GM23338 (cell line): ENCODE data around the gene SFMBT2. TPM values are rescaled to one million over a fixed set of nuclear protein-coding genes. Genes with fewer than 3 reads are reported as not detected.

Source experiments
- ATAC-seq: fragments of 200-7000 bp; cut with Tn5 transposase; 3 replicates; pipeline ENCODE4 v1.9.1; 2020
- DNase-seq: peaks from one replicate; pipeline ENCODE4 v3.0.0-alpha.2; 2015; ENCODE audit warnings: low spot score
- H2AFZ ChIP-seq: fragments of 200-600 bp; sonication (generic); 2 replicates; pipeline ENCODE4 v1.8.0; 2016; ENCODE audit warnings: antibody characterized with exemption, mild to moderate bottlenecking, moderate library complexity
- H3F3A ChIP-seq: fragments of 200-600 bp; sonication (generic); replicated peaks from 2 replicates; pipeline ENCODE4 v1.8.0; 2017; ENCODE audit warnings: antibody characterized with exemption, mixed run types, low read depth
- H3K27ac ChIP-seq: fragments of 200-600 bp; sonication (generic); 2 replicates; pipeline ENCODE4 v1.6.1; 2016; ENCODE audit warnings: low read depth
- H3K27me3 ChIP-seq: fragments of 200-600 bp; sonication (generic); 2 replicates; pipeline ENCODE4 v1.8.0; 2016; ENCODE audit warnings: mild to moderate bottlenecking, mixed run types, moderate library complexity; ENCODE audit not compliant: insufficient read depth
- H3K36me3 ChIP-seq: fragments of 200-600 bp; sonication (generic); 2 replicates; pipeline ENCODE4 v1.8.0; 2016; ENCODE audit warnings: mild to moderate bottlenecking; ENCODE audit not compliant: insufficient read depth
- H3K4me1 ChIP-seq: fragments of 200-600 bp; sonication (generic); 2 replicates; pipeline ENCODE4 v1.8.0; 2016; ENCODE audit warnings: mild to moderate bottlenecking, moderate library complexity; ENCODE audit not compliant: insufficient read depth
- H3K4me2 ChIP-seq: fragments of 200-600 bp; sonication (generic); 2 replicates; pipeline ENCODE4 v1.7.1; 2017; ENCODE audit warnings: mixed run types
- H3K4me3 ChIP-seq: fragments of 200-600 bp; sonication (generic); 2 replicates; pipeline ENCODE4 v1.6.1; 2016; ENCODE audit warnings: mixed run types
- H3K79me2 ChIP-seq: fragments of 200-600 bp; sonication (generic); replicated peaks from 2 replicates; pipeline ENCODE4 v1.8.0; 2017; ENCODE audit warnings: mild to moderate bottlenecking; ENCODE audit not compliant: insufficient read depth
- H3K9me2 ChIP-seq: fragments of 200-600 bp; sonication (generic); 2 replicates; pipeline ENCODE4 v1.8.0; 2017; ENCODE audit not compliant: insufficient read depth
- H4K20me1 ChIP-seq: fragments of 200-600 bp; sonication (generic); replicated peaks from 2 replicates; pipeline ENCODE4 v1.8.0; 2017; ENCODE audit warnings: mild to moderate bottlenecking; ENCODE audit not compliant: insufficient read depth
- H3K27ac Mint-ChIP-seq: 2 replicates; pipeline ENCODE4 v1.8.0; 2020; ENCODE audit warnings: inconsistent platforms, mild to moderate bottlenecking, moderate library complexity, mixed read lengths
- H3K27me3 Mint-ChIP-seq: 3 replicates; pipeline ENCODE4 v1.8.0; 2022; ENCODE audit warnings: low read depth, mild to moderate bottlenecking, moderate library complexity, mixed read lengths, inconsistent platforms; ENCODE audit not compliant: insufficient read depth, poor library complexity
- H3K36me3 Mint-ChIP-seq: 3 replicates; pipeline ENCODE4 v1.8.0; 2021; ENCODE audit warnings: low read depth, mild to moderate bottlenecking, inconsistent platforms, moderate library complexity, mixed read lengths
- H3K4me1 Mint-ChIP-seq: 3 replicates; pipeline ENCODE4 v1.8.0; 2020; ENCODE audit warnings: mild to moderate bottlenecking, inconsistent platforms, mixed read lengths
- H3K4me3 Mint-ChIP-seq: 3 replicates; pipeline ENCODE4 v1.8.0; 2021; ENCODE audit warnings: moderate library complexity, mild to moderate bottlenecking, inconsistent platforms, mixed read lengths
- H3K9me3 Mint-ChIP-seq: 3 replicates; pipeline ENCODE4 v1.8.0; 2020; ENCODE audit warnings: moderate library complexity, mild to moderate bottlenecking, inconsistent platforms, mixed read lengths
- CREB1 ChIP-seq: fragments of 250-450 bp; sonication (Bioruptor Pico); IDR thresholded peaks from 2 replicates; pipeline ENCODE4 v1.5.0; 2020; ENCODE audit warnings: low read depth, mild to moderate bottlenecking, moderate library complexity
- CTCF ChIP-seq, 2 experiments: fragments of 200-600 bp in 1 of 2; sonication (generic) in 1 of 2; conservative IDR thresholded peaks; 2 replicates each; pipeline versions ENCODE4 v1.5.1 to v1.6.1; 2016 to 2017; ENCODE audit warnings: antibody characterized with exemption in 2 of 2, low read depth in 2 of 2, mild to moderate bottlenecking in 2 of 2, moderate library complexity in 1 of 2
- ETS1 ChIP-seq: IDR thresholded peaks from 2 replicates; pipeline ENCODE4 v1.6.1; 2016; ENCODE audit warnings: antibody characterized with exemption
- EZH2phosphoT487 ChIP-seq: fragments of 200-600 bp; sonication (generic); IDR thresholded peaks from one replicate; pipeline ENCODE4 v1.8.1; 2018; ENCODE audit warnings: antibody characterized with exemption; ENCODE audit not compliant: unreplicated experiment
- JUNB ChIP-seq: IDR thresholded peaks from one replicate; pipeline ENCODE4 v1.6.1; 2016; ENCODE audit warnings: antibody characterized with exemption; ENCODE audit not compliant: unreplicated experiment
- POLR2AphosphoS5 ChIP-seq: IDR thresholded peaks from 2 replicates; pipeline ENCODE4 v1.6.1; 2016; ENCODE audit warnings: antibody characterized with exemption, low read depth
- REST ChIP-seq: IDR thresholded peaks from one replicate; pipeline ENCODE4 v1.6.1; 2018; ENCODE audit warnings: antibody characterized with exemption; ENCODE audit not compliant: unreplicated experiment
- STAT1 ChIP-seq: IDR thresholded peaks from one replicate; pipeline ENCODE4 v1.6.1; 2016; ENCODE audit warnings: antibody characterized with exemption; ENCODE audit not compliant: unreplicated experiment
- polyA plus RNA-seq: library from polyadenylated mRNA; unstranded; fragments of >200 nt; fragmentation: Nextera tagmentation; extraction: Ambion mirVana; gene quantifications from 2 replicates; pipeline ENCODE4 v1.2.1, GENCODE V29; 2016
- total RNA-seq: library from RNA; depleted of rRNA; stranded (reverse); fragments of >200 nt; shearing (Covaris generic); gene quantifications from 2 replicates; pipeline ENCODE4 v1.2.3, GENCODE V29; 2014

SFMBT2 gene
- total and polyA plus RNA-seq, 2 experiments from 2014 or later: 2.7 to 6.7 TPM

GRCh38 chr10:7243139-7243538 is 167.7 kb downstream of the SFMBT2 start:
- Mint-ChIP-seq H3K27ac (no peak overlapping the region), H3K9me3 (no peaks in the 10 kb centered on the region; the same call in 2 of the 3 replicates), H3K36me3 (peaks cover 6% of the 10 kb centered on the region; the same call in 1 of the 3 replicates), H3K27me3 (no peaks in the 10 kb centered on the region), H3K4me1 (no peaks in the 10 kb centered on the region), H3K4me3 (no peak overlapping the region)
- Histone ChIP-seq H3K4me3 (no peak overlapping the region), H2AFZ (no peak overlapping the region), H3K27ac (no peak overlapping the region), H3K4me2 (no peak overlapping the region), H4K20me1 (no peaks in the 10 kb centered on the region), H3K79me2 (no peaks in the 10 kb centered on the region), H3K27me3 (no peaks in the 10 kb centered on the region), H3F3A (no peaks in the 10 kb centered on the region), H3K9me2 (peaks cover 7% of the 10 kb centered on the region; the same call in 1 of the 2 replicates), H3K4me1 (no peaks in the 10 kb centered on the region), H3K36me3 (0 out of 2 replicates have a peak, but pooled peaks cover 3% of the 10 kb centered on the region)
- DNase-seq: no peak
- ATAC-seq: no peak
- TF ChIP-seq POLR2AphosphoS5 (no peak), ETS1 (no peak), CTCF (conservative IDR thresholded peaks at IDR 0.05; ENCODE audit: low read depth in 2 of 2) (no peak), EZH2phosphoT487 (no peak), STAT1 (no peak), JUNB (no peak), REST (no peak)

GRCh38 chr10:7239312-7239985 is 171.4 kb downstream of the SFMBT2 start:
- Histone ChIP-seq H4K20me1 (no peaks in the 10 kb centered on the region), H3K36me3 (0 out of 2 replicates have a peak, but pooled peaks cover 3% of the 10 kb centered on the region), H3K4me1 (no peaks in the 10 kb centered on the region), H3F3A (no peaks in the 10 kb centered on the region), H2AFZ (no peak overlapping the region), H3K79me2 (no peaks in the 10 kb centered on the region), H3K27ac (no peak overlapping the region), H3K9me2 (peaks cover 7% of the 10 kb centered on the region; the same call in 1 of the 2 replicates), H3K4me3 (no peak overlapping the region), H3K4me2 (no peak overlapping the region), H3K27me3 (no peaks in the 10 kb centered on the region)
- no peak for TF ChIP-seq CREB1 (CRISPR knock-in tag)
- no peak for TF ChIP-seq ETS1
- ATAC-seq (no peak), DNase-seq (no peak)
- no peak overlapping the region for H3K4me3 Mint-ChIP-seq
- H3K27me3 Mint-ChIP-seq: no peaks in the 10 kb centered on the region
- H3K27ac Mint-ChIP-seq: no peak overlapping the region
- no peaks in the 10 kb centered on the region; the same call in 2 of the 3 replicates for H3K9me3 Mint-ChIP-seq
- H3K36me3 Mint-ChIP-seq: peaks cover 6% of the 10 kb centered on the region; the same call in 1 of the 3 replicates
- H3K4me1 Mint-ChIP-seq: no peaks in the 10 kb centered on the region
